GM23338 (cell line): ENCODE measurements around the gene KCNC4. TPM values are rescaled to one million over a fixed set of nuclear protein-coding genes. Genes with fewer than 3 reads are reported as not detected.

ENCODE experiments used
- CREB1 ChIP-seq: fragments of 250-450 bp; sonication (Bioruptor Pico); IDR thresholded peaks from 2 replicates; pipeline ENCODE4 v1.5.0; 2020; ENCODE audit warnings: low read depth, mild to moderate bottlenecking, moderate library complexity
- polyA plus RNA-seq: library from polyadenylated mRNA; unstranded; fragments of >200 nt; fragmentation: Nextera tagmentation; extraction: Ambion mirVana; gene quantifications from 2 replicates; pipeline ENCODE4 v1.2.1, GENCODE V29; 2016
- small RNA-seq: library from RNA; depleted of rRNA; stranded (forward); fragments of <200 nt; gene quantifications from one replicate; pipeline ENCODE3, GENCODE V24; 2014; ENCODE audit warnings: low replicate concordance
- total RNA-seq: library from RNA; depleted of rRNA; stranded (reverse); fragments of >200 nt; shearing (Covaris generic); gene quantifications from 2 replicates; pipeline ENCODE4 v1.2.3, GENCODE V29; 2014; rRNA removed
- TF ChIP-seq, protein P1 (sequence below): fragments of 250-450 bp; sonication (Bioruptor Pico); IDR thresholded peaks from 2 replicates; pipeline ENCODE4 v1.5.0; 2020; ENCODE audit warnings: mild to moderate bottlenecking, moderate library complexity
- TF ChIP-seq, protein P2 (sequence below): IDR thresholded peaks from 2 replicates; pipeline ENCODE4 v1.6.1; 2016; ENCODE audit warnings: antibody characterized with exemption

The KCNC4 gene
- total and polyA plus RNA-seq, 2 experiments from 2014 or later = 3.5 to 10.7 TPM

GRCh38 chr1:110259770-110260169 is 49.7 kb downstream of the KCNC4 start (continued):
- TF ChIP-seq, protein P1, sequence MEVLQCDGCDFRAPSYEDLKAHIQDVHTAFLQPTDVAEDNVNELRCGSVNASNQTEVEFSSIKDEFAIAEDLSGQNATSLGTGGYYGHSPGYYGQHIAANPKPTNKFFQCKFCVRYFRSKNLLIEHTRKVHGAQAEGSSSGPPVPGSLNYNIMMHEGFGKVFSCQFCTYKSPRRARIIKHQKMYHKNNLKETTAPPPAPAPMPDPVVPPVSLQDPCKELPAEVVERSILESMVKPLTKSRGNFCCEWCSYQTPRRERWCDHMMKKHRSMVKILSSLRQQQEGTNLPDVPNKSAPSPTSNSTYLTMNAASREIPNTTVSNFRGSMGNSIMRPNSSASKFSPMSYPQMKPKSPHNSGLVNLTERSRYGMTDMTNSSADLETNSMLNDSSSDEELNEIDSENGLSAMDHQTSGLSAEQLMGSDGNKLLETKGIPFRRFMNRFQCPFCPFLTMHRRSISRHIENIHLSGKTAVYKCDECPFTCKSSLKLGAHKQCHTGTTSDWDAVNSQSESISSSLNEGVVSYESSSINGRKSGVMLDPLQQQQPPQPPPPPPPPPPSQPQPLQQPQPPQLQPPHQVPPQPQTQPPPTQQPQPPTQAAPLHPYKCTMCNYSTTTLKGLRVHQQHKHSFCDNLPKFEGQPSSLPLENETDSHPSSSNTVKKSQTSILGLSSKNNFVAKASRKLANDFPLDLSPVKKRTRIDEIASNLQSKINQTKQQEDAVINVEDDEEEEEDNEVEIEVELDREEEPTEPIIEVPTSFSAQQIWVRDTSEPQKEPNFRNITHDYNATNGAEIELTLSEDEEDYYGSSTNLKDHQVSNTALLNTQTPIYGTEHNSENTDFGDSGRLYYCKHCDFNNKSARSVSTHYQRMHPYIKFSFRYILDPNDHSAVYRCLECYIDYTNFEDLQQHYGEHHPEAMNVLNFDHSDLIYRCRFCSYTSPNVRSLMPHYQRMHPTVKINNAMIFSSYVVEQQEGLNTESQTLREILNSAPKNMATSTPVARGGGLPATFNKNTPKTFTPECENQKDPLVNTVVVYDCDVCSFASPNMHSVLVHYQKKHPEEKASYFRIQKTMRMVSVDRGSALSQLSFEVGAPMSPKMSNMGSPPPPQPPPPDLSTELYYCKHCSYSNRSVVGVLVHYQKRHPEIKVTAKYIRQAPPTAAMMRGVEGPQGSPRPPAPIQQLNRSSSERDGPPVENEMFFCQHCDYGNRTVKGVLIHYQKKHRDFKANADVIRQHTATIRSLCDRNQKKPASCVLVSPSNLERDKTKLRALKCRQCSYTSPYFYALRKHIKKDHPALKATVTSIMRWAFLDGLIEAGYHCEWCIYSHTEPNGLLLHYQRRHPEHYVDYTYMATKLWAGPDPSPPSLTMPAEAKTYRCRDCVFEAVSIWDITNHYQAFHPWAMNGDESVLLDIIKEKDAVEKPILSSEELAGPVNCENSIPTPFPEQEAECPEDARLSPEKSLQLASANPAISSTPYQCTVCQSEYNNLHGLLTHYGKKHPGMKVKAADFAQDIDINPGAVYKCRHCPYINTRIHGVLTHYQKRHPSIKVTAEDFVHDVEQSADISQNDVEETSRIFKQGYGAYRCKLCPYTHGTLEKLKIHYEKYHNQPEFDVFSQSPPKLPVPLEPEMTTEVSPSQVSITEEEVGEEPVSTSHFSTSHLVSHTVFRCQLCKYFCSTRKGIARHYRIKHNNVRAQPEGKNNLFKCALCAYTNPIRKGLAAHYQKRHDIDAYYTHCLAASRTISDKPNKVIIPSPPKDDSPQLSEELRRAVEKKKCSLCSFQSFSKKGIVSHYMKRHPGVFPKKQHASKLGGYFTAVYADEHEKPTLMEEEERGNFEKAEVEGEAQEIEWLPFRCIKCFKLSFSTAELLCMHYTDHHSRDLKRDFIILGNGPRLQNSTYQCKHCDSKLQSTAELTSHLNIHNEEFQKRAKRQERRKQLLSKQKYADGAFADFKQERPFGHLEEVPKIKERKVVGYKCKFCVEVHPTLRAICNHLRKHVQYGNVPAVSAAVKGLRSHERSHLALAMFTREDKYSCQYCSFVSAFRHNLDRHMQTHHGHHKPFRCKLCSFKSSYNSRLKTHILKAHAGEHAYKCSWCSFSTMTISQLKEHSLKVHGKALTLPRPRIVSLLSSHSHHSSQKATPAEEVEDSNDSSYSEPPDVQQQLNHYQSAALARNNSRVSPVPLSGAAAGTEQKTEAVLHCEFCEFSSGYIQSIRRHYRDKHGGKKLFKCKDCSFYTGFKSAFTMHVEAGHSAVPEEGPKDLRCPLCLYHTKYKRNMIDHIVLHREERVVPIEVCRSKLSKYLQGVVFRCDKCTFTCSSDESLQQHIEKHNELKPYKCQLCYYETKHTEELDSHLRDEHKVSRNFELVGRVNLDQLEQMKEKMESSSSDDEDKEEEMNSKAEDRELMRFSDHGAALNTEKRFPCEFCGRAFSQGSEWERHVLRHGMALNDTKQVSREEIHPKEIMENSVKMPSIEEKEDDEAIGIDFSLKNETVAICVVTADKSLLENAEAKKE (CRISPR knock-in tag) = no peak
- TF ChIP-seq CREB1 = no peak
- TF ChIP-seq, protein P2, sequence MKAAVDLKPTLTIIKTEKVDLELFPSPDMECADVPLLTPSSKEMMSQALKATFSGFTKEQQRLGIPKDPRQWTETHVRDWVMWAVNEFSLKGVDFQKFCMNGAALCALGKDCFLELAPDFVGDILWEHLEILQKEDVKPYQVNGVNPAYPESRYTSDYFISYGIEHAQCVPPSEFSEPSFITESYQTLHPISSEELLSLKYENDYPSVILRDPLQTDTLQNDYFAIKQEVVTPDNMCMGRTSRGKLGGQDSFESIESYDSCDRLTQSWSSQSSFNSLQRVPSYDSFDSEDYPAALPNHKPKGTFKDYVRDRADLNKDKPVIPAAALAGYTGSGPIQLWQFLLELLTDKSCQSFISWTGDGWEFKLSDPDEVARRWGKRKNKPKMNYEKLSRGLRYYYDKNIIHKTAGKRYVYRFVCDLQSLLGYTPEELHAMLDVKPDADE = no peak

Small RNA genes lying within 50 kb of the gene (small RNA-seq; reads per million reads assigned to genes)
- gene AL137790.1 = not detected

Other genes starting within 250 kb of the KCNC4 start
- gene AHCYL1, start 225.5 kb upstream of the KCNC4 start, total RNA-seq = 60.4 and 63.3 TPM in 2 replicates
- 65.3 and 70.0 TPM in 2 replicates for gene AHCYL1, start 225.5 kb upstream of the KCNC4 start, polyA plus RNA-seq
- gene STRIP1, start 175.7 kb upstream of the KCNC4 start, total RNA-seq = 50.6 and 63.1 TPM in 2 replicates
- 13.5 and 17.2 TPM in 2 replicates for gene STRIP1, start 175.7 kb upstream of the KCNC4 start, polyA plus RNA-seq
- not detected in 2 replicates for gene ALX3, start 139.6 kb upstream of the KCNC4 start, total RNA-seq
- gene ALX3, start 139.6 kb upstream of the KCNC4 start, polyA plus RNA-seq = 0.17 TPM in 1 of 2 replicates, not detected in the other
- not detected in 2 replicates for gene UBL4B, start 97.9 kb upstream of the KCNC4 start, total RNA-seq
- not detected in 2 replicates for gene UBL4B, start 97.9 kb upstream of the KCNC4 start, polyA plus RNA-seq
- 0.17 and 0.27 TPM in 2 replicates for gene SLC6A17, start 59.8 kb upstream of the KCNC4 start, total RNA-seq
- gene SLC6A17, start 59.8 kb upstream of the KCNC4 start, polyA plus RNA-seq = 0.03 and 0.16 TPM in 2 replicates
- gene RBM15, start 129.1 kb downstream of the KCNC4 start, total RNA-seq = 68.3 and 84.0 TPM in 2 replicates
- 20.6 and 20.8 TPM in 2 replicates for gene RBM15, start 129.1 kb downstream of the KCNC4 start, polyA plus RNA-seq
- gene SLC16A4, start 180.7 kb downstream of the KCNC4 start, total RNA-seq = 0.50 and 0.94 TPM in 2 replicates
- gene SLC16A4, start 180.7 kb downstream of the KCNC4 start, polyA plus RNA-seq = 1.5 and 1.6 TPM in 2 replicates
- gene LAMTOR5, start 197.4 kb downstream of the KCNC4 start, total RNA-seq = 41.0 and 52.6 TPM in 2 replicates
- 246 and 263 TPM in 2 replicates for gene LAMTOR5, start 197.4 kb downstream of the KCNC4 start, polyA plus RNA-seq
- gene PROK1, start 240.8 kb downstream of the KCNC4 start, total RNA-seq = not detected in 2 replicates
- not detected in 2 replicates for gene PROK1, start 240.8 kb downstream of the KCNC4 start, polyA plus RNA-seq